ENCODE results near the gene PTPRR.

DNA sequence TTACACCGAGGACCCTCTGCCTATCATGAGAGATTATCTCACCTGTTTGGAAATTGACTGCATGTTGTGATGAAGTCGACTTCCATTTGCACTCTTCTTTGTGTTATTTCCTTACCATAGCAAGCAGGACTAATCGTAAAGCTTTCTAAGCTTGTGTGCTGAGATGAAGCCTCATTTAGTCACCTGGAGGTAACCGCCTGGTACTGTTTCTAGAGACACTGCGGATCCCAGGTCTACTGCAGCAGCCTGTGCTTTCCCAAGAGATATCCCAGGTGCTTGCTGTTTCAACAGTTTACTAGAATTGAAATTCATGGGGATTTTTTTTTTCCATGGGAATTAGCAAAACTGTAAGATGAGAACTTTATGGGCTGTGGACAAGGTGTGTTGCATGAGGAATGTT lies 131.8 kb downstream of the PTPRR start:
- TF ChIP-seq, protein P1, sequence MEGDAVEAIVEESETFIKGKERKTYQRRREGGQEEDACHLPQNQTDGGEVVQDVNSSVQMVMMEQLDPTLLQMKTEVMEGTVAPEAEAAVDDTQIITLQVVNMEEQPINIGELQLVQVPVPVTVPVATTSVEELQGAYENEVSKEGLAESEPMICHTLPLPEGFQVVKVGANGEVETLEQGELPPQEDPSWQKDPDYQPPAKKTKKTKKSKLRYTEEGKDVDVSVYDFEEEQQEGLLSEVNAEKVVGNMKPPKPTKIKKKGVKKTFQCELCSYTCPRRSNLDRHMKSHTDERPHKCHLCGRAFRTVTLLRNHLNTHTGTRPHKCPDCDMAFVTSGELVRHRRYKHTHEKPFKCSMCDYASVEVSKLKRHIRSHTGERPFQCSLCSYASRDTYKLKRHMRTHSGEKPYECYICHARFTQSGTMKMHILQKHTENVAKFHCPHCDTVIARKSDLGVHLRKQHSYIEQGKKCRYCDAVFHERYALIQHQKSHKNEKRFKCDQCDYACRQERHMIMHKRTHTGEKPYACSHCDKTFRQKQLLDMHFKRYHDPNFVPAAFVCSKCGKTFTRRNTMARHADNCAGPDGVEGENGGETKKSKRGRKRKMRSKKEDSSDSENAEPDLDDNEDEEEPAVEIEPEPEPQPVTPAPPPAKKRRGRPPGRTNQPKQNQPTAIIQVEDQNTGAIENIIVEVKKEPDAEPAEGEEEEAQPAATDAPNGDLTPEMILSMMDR (IDR thresholded peaks at IDR 0.05): no peak
- TF ChIP-seq EP300 (IDR thresholded peaks at IDR 0.05): no peak
- no peak for TF ChIP-seq POLR2AphosphoS5 (IDR thresholded peaks at IDR 0.05)

Measured in stomach (tissue), 4 donors.